CD4-positive, alpha-beta T cell treated with Interleukin-4 for 1 hour (primary cell): ENCODE measurements around the gene PTCD3.

Experiments
- DNase-seq, 2 donors: peaks; one replicate each; pipeline ENCODE4 v3.0.0-alpha.2; 2020 to 2022

Gene PTCD3

GRCh38 chr2:86082756-86083155 lies 23.3 kb upstream of the PTCD3 start:
- DNase-seq: no peak

GRCh38 chr2:86087936-86088850 lies 17.8 kb upstream of the PTCD3 start:
- no peak for DNase-seq

- DNase-seq: no peak
Observed at GRCh38 chr2:86094229-86094628, 11.8 kb upstream of the PTCD3 start.

- no peak for DNase-seq
Observed at GRCh38 chr2:86097114-86097896, 8.7 kb upstream of the PTCD3 start.

- DNase-seq: no peak
Observed at GRCh38 chr2:86097913-86098312, 8.1 kb upstream of the PTCD3 start.

GRCh38 chr2:86102157-86102556 lies 3.9 kb upstream of the PTCD3 start:
- no peak for DNase-seq

- DNase-seq: peak; percentile 84 to 89
Observed at GRCh38 chr2:86105252-86105968, 625 bp upstream of the PTCD3 start, which contains the start of gene POLR1A. TSS of gene POLR1A (minus strand) at chr2:86105886. CDS start at chr2:86105776, 110 bp downstream.

- no peak for DNase-seq
Observed at GRCh38 chr2:86107031-86107430, 996 bp downstream of the PTCD3 start.

- DNase-seq: no peak
Observed at GRCh38 chr2:86118130-86118529, 12.1 kb downstream of the PTCD3 start.

- no peak for DNase-seq
Observed at GRCh38 chr2:86123328-86123925, 17.4 kb downstream of the PTCD3 start.

- DNase-seq: no peak
Observed at GRCh38 chr2:86124683-86125082, 18.6 kb downstream of the PTCD3 start.

GRCh38 chr2:86134709-86135108 lies 28.7 kb downstream of the PTCD3 start:
- DNase-seq: no peak

GRCh38 chr2:86135653-86136052 lies 29.6 kb downstream of the PTCD3 start:
- DNase-seq: no peak

GRCh38 chr2:86136141-86136540 lies 30.1 kb downstream of the PTCD3 start:
- no peak for DNase-seq

GRCh38 chr2:86138736-86139625 lies 32.9 kb downstream of the PTCD3 start:
- DNase-seq: no peak

GRCh38 chr2:86139981-86140380 lies 33.9 kb downstream of the PTCD3 start:
- DNase-seq: no peak

- no peak for DNase-seq
Observed at GRCh38 chr2:86140969-86141392, 34.9 kb downstream of the PTCD3 start.

GRCh38 chr2:86142436-86143257 lies 36.6 kb downstream of the PTCD3 start:
- DNase-seq: no peak

GRCh38 chr2:86143307-86143706 lies 37.3 kb downstream of the PTCD3 start:
- no peak for DNase-seq

- no peak for DNase-seq
Observed at GRCh38 chr2:86143926-86144685, 38.1 kb downstream of the PTCD3 start.
